ENCODE data around the gene ZNF74. TPM values are rescaled to one million over a fixed set of nuclear protein-coding genes. Genes with fewer than 3 reads are reported as not detected.

ZNF74 gene
- total RNA-seq, 1 experiment from 2014 or later: 19.5 TPM

GRCh38 chr22:20424568-20424931 is 30.6 kb downstream of the ZNF74 start:
- in situ Hi-C loops (cut with HindIII; ENCODE audit: low pct_unique_long_range_greater_than_20kb, low sequenced_read_pairs): no loop called here
- no peak for DNase-seq (ENCODE audit: low read depth, low spot score)

GRCh38 chr22:20424932-20425565 is 31.1 kb downstream of the ZNF74 start:
- DNase-seq (ENCODE audit: low read depth, low spot score): no peak
- in situ Hi-C loops (cut with HindIII; ENCODE audit: low pct_unique_long_range_greater_than_20kb, low sequenced_read_pairs): no loop called here

GRCh38 chr22:20425566-20426258 is 31.8 kb downstream of the ZNF74 start:
- DNase-seq (ENCODE audit: low read depth, low spot score): no peak
- in situ Hi-C loops (cut with HindIII; ENCODE audit: low pct_unique_long_range_greater_than_20kb, low sequenced_read_pairs): no loop called here

- in situ Hi-C loops (cut with HindIII; ENCODE audit: low pct_unique_long_range_greater_than_20kb, low sequenced_read_pairs): no loop called here
Measured at GRCh38 chr22:20426259-20426615, 32.3 kb downstream of the ZNF74 start.

GRCh38 chr22:20427104-20427944 is 33.4 kb downstream of the ZNF74 start:
- in situ Hi-C loops (cut with HindIII; ENCODE audit: low pct_unique_long_range_greater_than_20kb, low sequenced_read_pairs): no loop called here
- DNase-seq (ENCODE audit: low read depth, low spot score): no peak

More at GRCh38 chr22:20426259-20426615, 32.3 kb downstream of the ZNF74 start:
- no peak for DNase-seq (ENCODE audit: low read depth, low spot score)

- in situ Hi-C loops (cut with HindIII; ENCODE audit: low pct_unique_long_range_greater_than_20kb, low sequenced_read_pairs): no loop called here
- DNase-seq (ENCODE audit: low read depth, low spot score): no peak
Measured at GRCh38 chr22:20427945-20428417, 34.0 kb downstream of the ZNF74 start.

GRCh38 chr22:20428496-20429253 is 34.7 kb downstream of the ZNF74 start:
- in situ Hi-C loops (cut with HindIII; ENCODE audit: low pct_unique_long_range_greater_than_20kb, low sequenced_read_pairs): no loop called here

GRCh38 chr22:20429254-20430100 is 35.5 kb downstream of the ZNF74 start:
- DNase-seq (ENCODE audit: low read depth, low spot score): no peak
- in situ Hi-C loops (cut with HindIII; ENCODE audit: low pct_unique_long_range_greater_than_20kb, low sequenced_read_pairs): no loop called here

More at GRCh38 chr22:20428496-20429253, 34.7 kb downstream of the ZNF74 start:
- DNase-seq (ENCODE audit: low read depth, low spot score): no peak

- in situ Hi-C loops (cut with HindIII; ENCODE audit: low pct_unique_long_range_greater_than_20kb, low sequenced_read_pairs): no loop called here
- no peak for DNase-seq (ENCODE audit: low read depth, low spot score)
Measured at GRCh38 chr22:20430101-20430719, 36.3 kb downstream of the ZNF74 start.

- no peak for DNase-seq (ENCODE audit: low read depth, low spot score)
- in situ Hi-C loops (cut with HindIII; ENCODE audit: low pct_unique_long_range_greater_than_20kb, low sequenced_read_pairs): no loop called here
Measured at GRCh38 chr22:20430720-20431510, 37.0 kb downstream of the ZNF74 start.

GRCh38 chr22:20431511-20432192 is 37.7 kb downstream of the ZNF74 start:
- no peak for DNase-seq (ENCODE audit: low read depth, low spot score)
- in situ Hi-C loops (cut with HindIII; ENCODE audit: low pct_unique_long_range_greater_than_20kb, low sequenced_read_pairs): no loop called here

GRCh38 chr22:20432244-20432686 is 38.3 kb downstream of the ZNF74 start:
- in situ Hi-C loops (cut with HindIII; ENCODE audit: low pct_unique_long_range_greater_than_20kb, low sequenced_read_pairs): no loop called here
- DNase-seq (ENCODE audit: low read depth, low spot score): no peak

GRCh38 chr22:20433191-20433590 is 39.2 kb downstream of the ZNF74 start:
- in situ Hi-C loops (cut with HindIII; ENCODE audit: low pct_unique_long_range_greater_than_20kb, low sequenced_read_pairs): no loop called here
- no peak for DNase-seq (ENCODE audit: low read depth, low spot score)

GRCh38 chr22:20433686-20434241 is 39.8 kb downstream of the ZNF74 start:
- DNase-seq (ENCODE audit: low read depth, low spot score): no peak
- in situ Hi-C loops (cut with HindIII; ENCODE audit: low pct_unique_long_range_greater_than_20kb, low sequenced_read_pairs): no loop called here

- DNase-seq (ENCODE audit: low read depth, low spot score): no peak
- in situ Hi-C loops (cut with HindIII; ENCODE audit: low pct_unique_long_range_greater_than_20kb, low sequenced_read_pairs): no loop called here
Measured at GRCh38 chr22:20434264-20434751, 40.4 kb downstream of the ZNF74 start.

Measured in SK-MEL-5 (cell line).